Ovary (tissue), 3 donors: ENCODE results near the gene ABHD12B.

ENCODE experiments used
- CTCF ChIP-seq, 3 donors: fragments of 450-650 bp in 2 of 3; fragments of 200-600 bp in 1 of 3; IDR thresholded peaks; one replicate each; pipeline versions ENCODE4 v1.5.1 to v1.8.0; 2016 to 2022; ENCODE audit warnings: antibody characterized with exemption in 3 of 3, mild to moderate bottlenecking in 1 of 3
- POLR2A ChIP-seq: fragments of 450-650 bp; IDR thresholded peaks from one replicate; pipeline ENCODE4 v1.6.1; 2017; ENCODE audit warnings: antibody characterized with exemption, mild to moderate bottlenecking, moderate library complexity
- donor health status: DM: no; HTN: no; CAD: no.

GRCh38 chr14:50883827-50884197 is 12.0 kb downstream of the ABHD12B start:
- TF ChIP-seq CTCF (IDR thresholded peaks at IDR 0.05) (no peak), POLR2A (no peak)
